ENCODE measurements around the gene DHRS13. TPM values are rescaled to one million over a fixed set of nuclear protein-coding genes. Genes with fewer than 3 reads are reported as not detected.
A peak's percentile ranks its signal among the peaks of the same experiment; 100 is the strongest.

DHRS13 gene
- total and polyA plus RNA-seq, 2 donors (not counting 1 experiment from before 2014, with no cell fraction given): 2.6 to 7.8 TPM

- peak overlapping the region; percentile 88 for H2AFZ ChIP-seq (ENCODE audit: low read length)
- no peaks in the 10 kb centered on the region for H3K27me3 ChIP-seq (ENCODE audit: control insufficient read depth, insufficient read depth, low read length)
- H3K9me3 ChIP-seq (ENCODE audit: control insufficient read depth, insufficient read depth, low read depth, low read length): no peaks in the 10 kb centered on the region
- peak overlapping the region; percentile 90 for H3K4me2 ChIP-seq (ENCODE audit: extremely low read depth, insufficient read depth, low read length)
- peaks cover 3% of the 10 kb centered on the region for H3K36me3 ChIP-seq (ENCODE audit: control insufficient read depth, insufficient read depth, low read length)
- peaks cover 9% of the 10 kb centered on the region for H3K79me2 ChIP-seq (ENCODE audit: control insufficient read depth, insufficient read depth, low read length)
- H3K27ac ChIP-seq (ENCODE audit: insufficient read depth, low read length): peak overlapping the region; percentile 48
- H3K4me1 ChIP-seq (ENCODE audit: control insufficient read depth, extremely low read depth, insufficient read depth, low read length): peaks cover 12% of the 10 kb centered on the region
- peak overlapping the region; percentile 59 to 97 (median 78) for H3K4me3 ChIP-seq (replicated peaks in 1 of 4; ENCODE audit: control extremely low read depth in 1 of 4, insufficient read depth in 1 of 4, low read depth in 3 of 4, low read length in 4 of 4)
- H4K20me1 ChIP-seq (ENCODE audit: control insufficient read depth, extremely low read depth, insufficient read depth, low read length): no peaks in the 10 kb centered on the region
- no peak for TF ChIP-seq EZH2 (IDR thresholded peaks at IDR 0.05; ENCODE audit: low read length, missing control alignments)
- no peak for TF ChIP-seq CTCF (conservative IDR thresholded peaks at IDR 0.05 in 1 of 2, IDR thresholded peaks at IDR 0.05 in 1 of 2; ENCODE audit: low read depth in 1 of 2, low read length in 2 of 2)
- H3K9ac ChIP-seq (ENCODE audit: insufficient read depth, low read length): peak overlapping the region; percentile 73
- DNase-seq (ENCODE audit: low read depth in 2 of 2): no peak
Observed at GRCh38 chr17:28897769-28898526, 4.9 kb downstream of the DHRS13 start.

- Histone ChIP-seq H4K20me1 (ENCODE audit: control insufficient read depth, extremely low read depth, insufficient read depth, low read length) (no peaks in the 10 kb centered on the region), H3K4me1 (ENCODE audit: control insufficient read depth, extremely low read depth, insufficient read depth, low read length) (peaks cover 12% of the 10 kb centered on the region), H3K4me2 (ENCODE audit: extremely low read depth, insufficient read depth, low read length) (peak within 1 kb of the TSS; percentile 90), H2AFZ (ENCODE audit: low read length) (peak within 1 kb of the TSS; percentile 88), H3K4me3 (replicated peaks in 1 of 4; ENCODE audit: control extremely low read depth in 1 of 4, insufficient read depth in 1 of 4, low read depth in 3 of 4, low read length in 4 of 4) (peak within 1 kb of the TSS; percentile 59 to 97 (median 79)), H3K36me3 (ENCODE audit: control insufficient read depth, insufficient read depth, low read length) (peaks cover 3% of the 10 kb centered on the region), H3K27ac (ENCODE audit: insufficient read depth, low read length) (peak within 1 kb of the TSS; percentile 56), H3K9ac (ENCODE audit: insufficient read depth, low read length) (peak within 1 kb of the TSS; percentile 73), H3K27me3 (ENCODE audit: control insufficient read depth, insufficient read depth, low read length) (no peaks in the 10 kb centered on the region), H3K9me3 (ENCODE audit: control insufficient read depth, insufficient read depth, low read depth, low read length) (no peaks in the 10 kb centered on the region), H3K79me2 (ENCODE audit: control insufficient read depth, insufficient read depth, low read length) (peaks cover 9% of the 10 kb centered on the region)
- DNase-seq (ENCODE audit: low read depth in 2 of 2): peak; percentile 31 to 52
- no peak for TF ChIP-seq EZH2 (IDR thresholded peaks at IDR 0.05; ENCODE audit: low read length, missing control alignments)
- TF ChIP-seq CTCF (conservative IDR thresholded peaks at IDR 0.05 in 1 of 2, IDR thresholded peaks at IDR 0.05 in 1 of 2; ENCODE audit: low read depth in 1 of 2, low read length in 2 of 2): peak; percentile 29 to 33
Observed at GRCh38 chr17:28896884-28897768, 5.8 kb downstream of the DHRS13 start, which contains the start of gene FLOT2. TSS of gene FLOT2 (minus strand) at chr17:28897733. CDS start at chr17:28897574, 159 bp downstream.

GRCh38 chr17:28896491-28896883 lies 6.4 kb downstream of the DHRS13 start:
- peak in 1 of 2 donors; percentile 3 for DNase-seq (ENCODE audit: low read depth in 2 of 2)
- H3K9ac ChIP-seq (ENCODE audit: insufficient read depth, low read length): no peak overlapping the region

More at GRCh38 chr17:28896491-28896883, 6.4 kb downstream of the DHRS13 start:
- peak overlapping the region; percentile 85 for H3K4me2 ChIP-seq (ENCODE audit: extremely low read depth, insufficient read depth, low read length)
- peak overlapping the region; percentile 59 to 97 (median 79) for H3K4me3 ChIP-seq (replicated peaks in 1 of 4; ENCODE audit: control extremely low read depth in 1 of 4, insufficient read depth in 1 of 4, low read depth in 3 of 4, low read length in 4 of 4)
- no peak overlapping the region for H2AFZ ChIP-seq (ENCODE audit: low read length)
- peaks cover 9% of the 10 kb centered on the region for H3K79me2 ChIP-seq (ENCODE audit: control insufficient read depth, insufficient read depth, low read length)
- no peaks in the 10 kb centered on the region for H4K20me1 ChIP-seq (ENCODE audit: control insufficient read depth, extremely low read depth, insufficient read depth, low read length)
- H3K9me3 ChIP-seq (ENCODE audit: control insufficient read depth, insufficient read depth, low read depth, low read length): no peaks in the 10 kb centered on the region
- no peak overlapping the region for H3K27ac ChIP-seq (ENCODE audit: insufficient read depth, low read length)
- TF ChIP-seq EZH2 (IDR thresholded peaks at IDR 0.05; ENCODE audit: low read length, missing control alignments) (no peak), CTCF (conservative IDR thresholded peaks at IDR 0.05 in 1 of 2, IDR thresholded peaks at IDR 0.05 in 1 of 2; ENCODE audit: low read depth in 1 of 2, low read length in 2 of 2) (no peak)
- H3K36me3 ChIP-seq (ENCODE audit: control insufficient read depth, insufficient read depth, low read length): peaks cover 3% of the 10 kb centered on the region
- H3K4me1 ChIP-seq (ENCODE audit: control insufficient read depth, extremely low read depth, insufficient read depth, low read length): peaks cover 12% of the 10 kb centered on the region
- H3K27me3 ChIP-seq (ENCODE audit: control insufficient read depth, insufficient read depth, low read length): no peaks in the 10 kb centered on the region

Measured in fibroblast of lung (primary cell).